Memory B cell (primary cell): ENCODE results near the gene SPDYE1.

ENCODE experiments used
- ATAC-seq: fragments of 150-1000 bp; cut with Tn5 transposase; 2 replicates; pipeline ENCODE4 v1.10.0; 2021; ENCODE audit warnings: low read depth, mild to moderate bottlenecking, moderate library complexity
- DNase-seq, 2 donors: peaks; one replicate each; pipeline ENCODE4 v3.0.0; 2022; ENCODE audit warnings: low spot score in 2 of 2
- H3K27ac Mint-ChIP-seq: one replicate; pipeline ENCODE4 v1.8.0; 2022; ENCODE audit warnings: mild to moderate bottlenecking, moderate library complexity, mixed read lengths
- H3K27me3 Mint-ChIP-seq: one replicate; pipeline ENCODE4 v1.8.0; 2022; ENCODE audit warnings: mixed read lengths
- H3K36me3 Mint-ChIP-seq: one replicate; pipeline ENCODE4 v1.8.0; 2022; ENCODE audit warnings: mild to moderate bottlenecking, mixed read lengths
- H3K4me1 Mint-ChIP-seq: one replicate; pipeline ENCODE4 v1.8.0; 2022; ENCODE audit warnings: mixed read lengths
- H3K4me3 Mint-ChIP-seq: one replicate; pipeline ENCODE4 v1.8.0; 2022; ENCODE audit warnings: mild to moderate bottlenecking, moderate library complexity, mixed read lengths
- H3K9me3 Mint-ChIP-seq: one replicate; pipeline ENCODE4 v1.8.0; 2022; ENCODE audit warnings: mixed read lengths

SPDYE1 gene

DNA sequence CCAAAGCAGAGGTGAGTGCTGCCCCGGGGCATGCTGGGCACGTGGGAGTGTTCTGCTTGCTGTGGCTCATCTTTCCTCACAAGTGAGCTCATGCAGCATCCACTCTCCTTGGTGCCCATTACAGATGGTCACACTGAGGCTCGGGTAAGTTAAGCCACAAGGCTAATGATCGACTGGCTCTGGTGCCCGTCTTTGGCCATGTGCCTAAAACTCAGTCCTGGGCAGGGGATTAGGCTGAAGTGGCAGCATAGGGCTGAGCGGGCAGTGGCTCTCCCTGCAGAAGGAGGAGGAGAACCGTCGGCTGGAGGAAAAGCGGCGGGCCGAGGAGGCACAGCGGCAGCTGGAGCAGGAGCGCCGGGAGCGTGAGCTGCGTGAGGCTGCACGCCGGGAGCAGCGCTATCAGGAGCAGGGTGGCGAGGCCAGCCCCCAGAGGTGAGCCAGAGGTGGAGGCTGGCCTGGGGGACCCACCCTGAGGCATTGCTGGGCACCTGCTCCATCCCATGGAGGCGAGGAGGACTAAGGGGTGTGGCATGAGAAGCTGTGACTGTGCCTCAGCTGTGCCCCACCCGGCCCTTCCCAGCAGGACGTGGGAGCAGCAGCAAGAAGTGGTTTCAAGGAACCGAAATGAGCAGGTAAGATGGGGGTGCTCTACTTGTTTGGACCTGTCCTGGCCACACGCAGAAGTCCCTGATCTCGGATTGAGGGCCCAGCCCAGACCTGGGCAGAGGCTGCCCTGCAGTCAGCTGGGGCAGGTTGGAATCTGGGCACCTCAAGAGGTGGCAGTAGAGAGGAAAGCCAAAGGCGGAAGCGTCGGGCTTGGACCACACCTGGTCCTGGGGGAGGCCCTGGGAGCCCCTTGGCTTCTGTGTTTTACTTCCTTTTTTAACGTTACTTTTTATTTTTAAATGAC is 60.4 kb downstream of the SPDYE1 start:
- no peaks in the 10 kb centered on the region for H3K9me3 Mint-ChIP-seq
- peak overlapping the region; percentile 79 for H3K4me3 Mint-ChIP-seq
- peak overlapping the region; percentile 90 for H3K27ac Mint-ChIP-seq
- H3K36me3 Mint-ChIP-seq = peaks cover 36% of the 10 kb centered on the region
- peaks cover 51% of the 10 kb centered on the region for H3K4me1 Mint-ChIP-seq
- DNase-seq = no peak
- H3K27me3 Mint-ChIP-seq = no peaks in the 10 kb centered on the region
- peak; percentile 77 for ATAC-seq

GRCh38 chr7:44058759-44059218 is 61.1 kb downstream of the SPDYE1 start:
- H3K27ac Mint-ChIP-seq = peak overlapping the region; percentile 90
- DNase-seq (no peak), ATAC-seq (peak; percentile 25)
- H3K27me3 Mint-ChIP-seq = no peaks in the 10 kb centered on the region
- peaks cover 37% of the 10 kb centered on the region for H3K36me3 Mint-ChIP-seq
- peak overlapping the region; percentile 79 for H3K4me3 Mint-ChIP-seq
- peaks cover 51% of the 10 kb centered on the region for H3K4me1 Mint-ChIP-seq
- H3K9me3 Mint-ChIP-seq = no peaks in the 10 kb centered on the region

DNA sequence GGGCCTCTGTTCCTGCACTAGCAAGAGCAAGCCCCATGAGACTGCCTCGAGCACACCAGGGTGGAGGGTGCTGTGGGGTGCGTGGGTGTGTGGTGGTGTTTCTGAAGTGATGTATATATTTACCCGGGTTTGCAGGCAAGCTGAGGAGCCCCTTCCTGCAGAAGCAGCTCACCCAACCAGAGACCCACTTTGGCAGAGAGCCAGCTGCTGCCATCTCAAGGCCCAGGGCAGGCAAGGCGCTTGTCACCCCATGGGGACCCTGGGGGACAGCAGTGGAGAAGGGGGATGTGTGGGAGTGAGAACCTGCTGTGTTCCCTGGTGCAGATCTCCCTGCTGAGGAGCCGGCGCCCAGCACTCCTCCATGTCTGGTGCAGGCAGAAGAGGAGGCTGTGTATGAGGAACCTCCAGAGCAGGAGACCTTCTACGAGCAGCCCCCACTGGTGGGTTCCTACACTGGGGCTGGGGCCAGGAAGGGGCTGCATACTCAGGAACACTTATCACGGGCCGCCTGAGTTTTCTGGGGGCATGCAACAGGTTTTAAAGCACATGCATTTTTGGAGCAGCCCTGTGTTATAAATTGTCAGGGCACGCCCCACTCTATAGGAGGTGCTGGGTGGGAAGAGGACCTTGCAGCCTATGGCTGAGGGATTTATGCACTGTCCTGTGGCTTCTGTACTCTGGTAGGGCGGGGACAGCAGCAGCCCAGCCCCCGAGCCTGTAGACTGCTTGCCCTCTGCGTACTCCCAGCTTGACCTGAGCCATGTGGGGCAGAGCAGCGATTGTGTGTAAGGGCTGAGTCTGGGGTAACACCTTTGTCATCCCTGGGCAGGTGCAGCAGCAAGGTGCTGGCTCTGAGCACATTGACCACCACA is 61.8 kb downstream of the SPDYE1 start:
- peak; percentile 86 for ATAC-seq

More for the DNA sequence above, 61.8 kb downstream of the SPDYE1 start:
- H3K27ac Mint-ChIP-seq = peak overlapping the region; percentile 90
- H3K4me1 Mint-ChIP-seq = peaks cover 51% of the 10 kb centered on the region
- H3K27me3 Mint-ChIP-seq = no peaks in the 10 kb centered on the region
- H3K9me3 Mint-ChIP-seq = no peaks in the 10 kb centered on the region
- H3K36me3 Mint-ChIP-seq = peaks cover 37% of the 10 kb centered on the region
- H3K4me3 Mint-ChIP-seq = peak overlapping the region; percentile 79
- no peak for DNase-seq
